HG02840 (cell line): ENCODE measurements around the gene ADAMTSL1.
A peak's percentile ranks its signal among the peaks of the same experiment; 100 is the strongest.

ENCODE experiments used
- ATAC-seq: cut with Tn5 transposase; IDR thresholded peaks from one replicate; pipeline ENCODE4 v1.9.1; 2021; ENCODE audit warnings: mild to moderate bottlenecking, moderate library complexity, moderate number of reproducible peaks; ENCODE audit not compliant: unreplicated experiment, low FRiP score

The ADAMTSL1 gene

DNA sequence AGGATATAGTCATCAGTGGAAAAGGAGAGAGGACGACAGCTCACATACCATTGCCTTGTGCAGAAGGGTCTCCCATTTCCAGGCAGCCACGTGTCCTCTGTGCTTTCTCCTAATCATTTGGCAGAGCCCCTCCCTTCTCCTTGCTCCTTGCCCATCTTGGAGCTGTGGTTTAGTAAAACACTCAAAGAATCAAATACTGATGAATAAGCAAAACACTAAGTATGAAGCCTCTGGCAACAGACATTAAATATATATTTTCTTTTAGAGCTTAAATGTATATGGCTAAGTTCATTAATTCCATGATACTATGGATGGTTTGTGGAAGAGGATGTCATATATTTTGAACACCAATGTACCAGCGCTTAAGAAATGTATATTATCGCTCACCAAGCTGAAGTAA lies 280.6 kb downstream of the ADAMTSL1 start:
- ATAC-seq = no peak

DNA sequence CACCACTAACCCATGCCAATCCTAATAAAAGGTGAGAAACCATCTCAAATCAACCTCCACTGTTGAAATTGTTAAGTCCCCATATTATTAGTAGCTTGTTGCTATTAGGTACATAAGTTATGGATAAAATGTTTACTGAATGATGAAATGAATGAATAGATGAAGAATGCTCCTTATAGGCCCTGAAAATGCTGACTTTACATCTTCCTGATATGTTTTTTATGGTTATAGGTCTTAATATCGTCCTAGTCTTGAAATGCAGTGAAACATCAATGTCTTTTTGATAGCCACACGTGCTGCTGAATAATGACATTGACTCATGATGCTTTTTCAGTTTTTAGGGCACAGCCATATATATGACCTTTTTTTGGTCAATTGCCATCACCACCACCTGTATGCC lies 281.3 kb downstream of the ADAMTSL1 start:
- ATAC-seq = no peak

DNA sequence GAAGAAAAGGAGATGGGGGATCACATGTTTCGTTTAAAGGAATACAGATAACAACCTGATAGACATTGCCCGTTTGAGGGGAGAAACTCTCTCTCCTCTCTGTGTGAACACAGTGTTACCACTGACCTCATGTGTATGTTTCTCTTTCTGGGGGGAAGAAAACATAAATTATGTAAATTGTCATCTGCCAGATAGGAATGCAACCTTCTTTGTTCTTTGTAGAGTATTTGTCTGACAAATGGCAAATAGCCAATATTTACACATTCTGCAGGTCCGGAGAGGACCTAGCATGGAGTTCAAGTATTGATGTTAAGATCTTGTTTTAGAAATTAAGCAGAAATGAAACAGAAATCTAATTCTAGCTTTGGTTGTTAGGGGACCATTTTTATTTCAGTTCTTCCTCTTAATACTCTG lies 282.8 kb downstream of the ADAMTSL1 start:
- ATAC-seq = no peak

- ATAC-seq = no peak
These were observed 285.9 kb downstream of the ADAMTSL1 start for GRCh38 chr9:18759827-18760226.

GRCh38 chr9:18761742-18762300 lies 287.9 kb downstream of the ADAMTSL1 start:
- ATAC-seq = no peak

DNA sequence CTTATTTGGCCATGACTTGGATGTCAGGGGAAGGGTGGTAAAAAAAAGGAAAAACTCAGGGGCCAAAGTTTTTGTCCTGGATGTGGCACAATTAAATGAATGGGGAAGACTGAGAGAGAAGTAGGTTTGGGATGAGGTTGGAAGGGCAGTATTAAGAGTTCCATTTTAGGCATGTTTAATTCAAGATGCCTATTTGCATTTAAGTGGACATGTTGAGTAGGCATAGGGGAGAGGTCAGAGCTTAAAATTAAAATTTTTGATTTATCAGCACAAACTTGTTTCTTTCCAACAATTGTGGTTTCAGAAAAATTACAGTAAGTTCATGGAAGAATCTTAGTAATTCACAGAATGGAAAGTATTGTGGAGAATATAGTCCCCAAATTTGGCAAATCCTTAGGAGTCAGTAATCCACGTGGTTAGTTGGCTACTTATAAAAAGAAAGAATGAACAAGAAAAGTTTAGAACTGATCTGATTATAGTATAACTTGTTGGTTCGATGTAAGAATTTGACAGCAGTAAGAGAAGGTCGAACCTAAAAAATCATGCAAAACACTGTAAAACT lies 293.1 kb downstream of the ADAMTSL1 start:
- ATAC-seq = no peak

DNA sequence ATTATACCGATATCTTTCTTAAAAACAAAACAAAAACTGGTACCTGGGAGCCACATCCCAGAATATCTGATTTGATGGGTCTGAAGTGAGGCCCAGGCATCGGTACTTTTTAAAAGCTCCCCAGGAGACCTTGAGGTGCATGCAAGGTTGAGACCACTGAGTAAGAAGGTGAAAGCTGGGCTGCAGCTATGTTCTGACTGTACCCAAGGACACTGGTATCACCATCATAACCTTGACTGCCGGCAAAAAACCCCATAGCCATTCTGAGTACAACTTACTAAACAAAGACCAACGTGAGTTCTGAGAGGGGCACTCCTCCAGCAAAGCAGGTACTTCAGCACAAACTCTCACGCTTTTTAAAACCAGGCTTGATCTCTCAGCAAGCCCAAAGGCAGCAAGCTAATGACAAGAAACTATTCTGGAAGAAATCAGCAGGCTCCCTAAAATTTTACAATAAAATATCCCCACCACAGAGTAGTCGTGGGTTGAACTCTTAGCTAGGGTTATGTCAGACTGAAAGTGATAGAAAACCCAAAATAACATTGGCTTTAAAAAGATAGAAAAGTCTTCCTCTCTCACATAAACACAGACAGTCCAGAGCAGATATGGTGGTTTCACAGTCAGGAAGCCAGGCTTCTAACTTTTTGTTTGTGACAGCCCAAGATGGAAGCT lies 295.1 kb downstream of the ADAMTSL1 start:
- ATAC-seq = peak; percentile 89

- ATAC-seq = no peak
These were observed 296.4 kb downstream of the ADAMTSL1 start for GRCh38 chr9:18770131-18770908.

DNA sequence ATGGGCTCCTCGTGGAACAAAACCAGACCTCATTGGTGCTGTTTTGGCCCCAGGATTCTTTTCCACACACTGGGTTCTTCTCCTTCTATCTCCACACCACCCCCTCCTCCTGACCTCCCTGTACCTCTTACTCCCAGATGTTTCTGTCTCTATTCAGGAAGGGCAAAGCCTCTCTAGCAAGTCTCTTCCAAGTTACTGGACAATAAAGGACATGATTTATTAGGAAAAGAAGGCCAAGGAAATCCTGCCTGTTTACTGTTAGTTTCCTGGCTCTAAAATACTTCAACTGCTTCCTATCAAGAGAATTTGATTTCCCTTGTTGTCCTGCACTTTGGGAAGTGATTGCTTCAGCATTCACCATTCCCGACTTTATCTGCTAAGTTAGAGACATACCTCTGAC lies 297.1 kb downstream of the ADAMTSL1 start:
- no peak for ATAC-seq

- ATAC-seq = no peak
These were observed 297.8 kb downstream of the ADAMTSL1 start for GRCh38 chr9:18771763-18772162.

DNA sequence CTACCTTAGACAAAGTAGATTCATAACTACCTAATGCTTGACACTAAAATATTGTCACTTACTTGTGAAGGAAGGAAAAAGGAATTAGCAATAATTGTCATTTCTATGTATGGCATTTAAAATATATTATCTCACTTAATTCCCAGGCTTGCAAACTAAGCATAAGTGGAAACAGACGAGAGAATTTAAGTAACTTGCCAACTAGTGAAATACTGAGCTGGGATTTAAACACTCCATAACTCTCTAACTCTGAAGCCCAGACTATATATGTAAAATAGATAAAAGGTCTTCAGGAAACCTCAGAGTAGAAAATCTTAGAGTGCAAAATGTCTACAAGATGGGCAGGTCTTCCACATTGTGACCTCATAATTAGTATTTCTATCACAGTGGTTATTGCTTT lies 301.3 kb downstream of the ADAMTSL1 start:
- ATAC-seq = no peak

DNA sequence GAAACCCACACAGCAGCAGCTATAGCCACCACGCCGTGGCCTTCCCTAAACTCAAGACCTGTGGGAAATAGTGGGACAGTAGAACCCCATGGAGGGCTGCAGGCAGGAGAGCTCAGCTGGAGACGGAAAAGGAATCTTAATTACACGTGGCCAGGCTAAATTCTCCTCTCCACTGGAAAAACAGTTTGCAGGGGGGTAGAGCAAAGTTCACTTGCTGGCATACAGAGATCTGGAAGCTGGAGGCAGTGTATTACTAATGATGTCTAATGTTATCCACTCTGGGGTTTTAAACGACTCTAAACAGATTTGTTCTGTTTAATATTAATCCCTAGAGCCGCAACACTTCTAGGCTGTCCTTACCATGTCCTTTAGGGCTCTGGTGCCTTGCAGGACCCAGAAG lies 302.0 kb downstream of the ADAMTSL1 start:
- ATAC-seq = no peak

GRCh38 chr9:18776836-18777820 lies 303.2 kb downstream of the ADAMTSL1 start:
- ATAC-seq = no peak

GRCh38 chr9:18778147-18778546 lies 304.2 kb downstream of the ADAMTSL1 start:
- no peak for ATAC-seq

- no peak for ATAC-seq
These were observed 304.9 kb downstream of the ADAMTSL1 start for GRCh38 chr9:18778846-18779245.

DNA sequence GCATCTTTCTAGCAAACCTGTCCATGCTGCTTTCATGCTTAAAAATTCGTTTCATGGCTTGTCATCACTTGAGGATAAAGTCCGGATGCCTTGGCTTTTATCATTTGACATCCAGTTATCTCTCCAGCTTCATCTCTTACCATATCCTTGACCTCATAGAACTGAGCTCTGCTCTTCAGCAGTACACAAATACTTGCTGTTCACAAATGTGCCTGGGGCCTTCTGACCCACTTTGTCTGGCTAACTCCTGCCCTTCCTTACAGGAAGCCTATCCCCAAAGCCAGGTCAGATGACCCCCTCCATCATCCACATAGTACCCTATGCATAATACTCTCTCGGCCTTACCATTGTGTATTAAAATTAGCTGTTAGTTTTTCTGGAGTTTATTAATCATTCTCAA lies 310.0 kb downstream of the ADAMTSL1 start:
- ATAC-seq = no peak

DNA sequence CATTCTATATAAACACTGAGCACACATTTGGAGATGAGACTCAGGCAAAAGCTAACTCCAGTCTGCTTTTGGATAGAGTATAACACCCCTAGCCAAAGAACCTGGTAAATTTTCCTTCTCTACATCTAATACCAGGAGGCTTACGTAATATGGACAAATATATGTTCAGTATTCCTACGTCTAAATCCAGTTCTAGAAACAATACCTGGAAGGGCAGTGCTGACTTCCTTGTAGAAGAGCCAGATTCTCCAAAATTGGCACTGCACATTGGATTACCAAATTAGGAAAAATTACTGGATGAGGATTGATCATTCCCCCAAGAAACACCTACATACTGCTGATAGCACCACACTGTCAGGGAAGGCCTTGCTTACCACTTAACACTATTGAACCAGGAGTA lies 311.7 kb downstream of the ADAMTSL1 start:
- no peak for ATAC-seq

DNA sequence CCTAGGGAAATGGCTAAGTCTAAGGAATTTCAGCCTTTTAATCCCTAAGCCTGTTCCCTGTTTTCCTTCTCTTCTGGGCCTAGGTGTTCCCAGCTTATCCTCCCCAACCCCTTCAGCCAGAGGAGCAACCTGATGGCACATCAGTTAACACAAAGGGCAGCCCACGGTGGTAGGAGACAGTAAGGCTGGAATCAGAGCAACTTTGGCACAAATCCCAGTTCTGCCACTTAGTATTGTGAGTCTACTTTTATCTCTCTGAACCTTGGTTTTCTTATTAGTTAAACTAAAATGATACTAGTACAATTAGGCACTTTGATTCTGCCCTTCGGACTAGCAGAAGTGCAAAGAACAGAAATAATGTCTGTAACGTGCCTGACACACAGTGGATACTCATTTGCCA lies 312.2 kb downstream of the ADAMTSL1 start:
- no peak for ATAC-seq

- ATAC-seq = no peak
These were observed 313.1 kb downstream of the ADAMTSL1 start for GRCh38 chr9:18786911-18787650.

DNA sequence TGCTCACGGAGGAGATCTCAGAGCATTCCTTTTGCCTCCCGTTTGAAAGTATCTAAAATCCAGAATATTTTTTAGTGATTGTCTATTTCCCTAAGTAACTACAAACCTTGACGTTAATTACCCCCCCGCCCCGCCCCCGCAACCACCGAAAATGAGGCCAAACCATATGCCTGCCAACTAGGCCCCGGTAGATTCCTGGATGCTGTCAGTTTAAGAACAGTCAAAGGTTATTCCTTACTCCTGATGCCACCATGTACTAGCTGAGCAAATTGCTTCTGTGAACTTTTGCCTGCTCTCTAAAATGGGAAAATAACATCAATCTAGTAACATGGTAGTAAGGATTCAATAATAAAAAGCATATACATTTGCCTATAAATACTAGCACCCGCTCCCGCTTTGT lies 314.3 kb downstream of the ADAMTSL1 start:
- ATAC-seq = no peak
